ENCODE data around the gene TIGD6.

- TF ChIP-seq YY1 (IDR thresholded peaks at IDR 0.05; ENCODE audit: insufficient read depth, insufficient read length) (no peak), ZNF274 (IDR thresholded peaks at IDR 0.05; ENCODE audit: low read depth, low read length) (no peak), SUZ12 (IDR thresholded peaks at IDR 0.05; ENCODE audit: extremely low read depth, insufficient read depth, insufficient read length) (no peak)
Observed at GRCh38 chr5:149959406-149960236, 40.8 kb downstream of the TIGD6 start.

All from NT2/D1 (cell line).